Activated CD4-positive, alpha-beta memory T cell treated with anti-CD3 and anti-CD28 coated beads for 36 hours (primary cell): Measurements from ENCODE around the gene KLLN. TPM values are rescaled to one million over a fixed set of nuclear protein-coding genes. Genes with fewer than 3 reads are reported as not detected.
"Not testable (repeated sequence)": the region's sequence is repeated elsewhere in the genome, so short reads cannot be mapped to it uniquely, and the experiment has no call there.

Experiments used
- CTCF ChIA-PET: fragments of 350-600 bp; sonication (Branson Sonifier 250); formaldehyde crosslinking; loops from one replicate; lab custom pipeline; 2021; ENCODE audit warnings: antibody characterized with exemption, inconsistent platforms; lab: Charles Lee
- POLR2A ChIA-PET: fragments of 350-600 bp; sonication (Branson Sonifier 250); formaldehyde crosslinking; loops from one replicate; lab custom pipeline; 2021; ENCODE audit warnings: antibody characterized with exemption; lab: Charles Lee
- DNase-seq: peaks from one replicate; pipeline ENCODE4 v3.0.0-alpha.2; 2020
- H3K27ac Mint-ChIP-seq: one replicate; pipeline ENCODE4 v1.8.0; 2021; ENCODE audit warnings: mixed read lengths
- H3K27me3 Mint-ChIP-seq: one replicate; pipeline ENCODE4 v1.8.0; 2021; ENCODE audit warnings: mixed read lengths
- H3K36me3 Mint-ChIP-seq: one replicate; pipeline ENCODE4 v1.8.0; 2021; ENCODE audit warnings: mixed read lengths
- H3K4me1 Mint-ChIP-seq: one replicate; pipeline ENCODE4 v1.8.0; 2021; ENCODE audit warnings: low read depth, mixed read lengths
- H3K4me3 Mint-ChIP-seq: one replicate; pipeline ENCODE4 v1.8.0; 2021; ENCODE audit warnings: mild to moderate bottlenecking, mixed read lengths
- H3K9me3 Mint-ChIP-seq: one replicate; pipeline ENCODE4 v1.8.0; 2021; ENCODE audit warnings: mixed read lengths
- intact Hi-C: fragments of 100-400 bp; cut with micrococcal nuclease; formaldehyde crosslinking; loops from one replicate; pipeline ENCODE4 v1.15.1; 2023
- total RNA-seq, 2 experiments: library from RNA; stranded (reverse); gene quantifications; one replicate each; pipeline ENCODE4 v1.2.3, GENCODE V29; 2021

Gene KLLN
- total RNA-seq, 2 experiments from 2014 or later = 0.19 to 0.29 TPM

DNA sequence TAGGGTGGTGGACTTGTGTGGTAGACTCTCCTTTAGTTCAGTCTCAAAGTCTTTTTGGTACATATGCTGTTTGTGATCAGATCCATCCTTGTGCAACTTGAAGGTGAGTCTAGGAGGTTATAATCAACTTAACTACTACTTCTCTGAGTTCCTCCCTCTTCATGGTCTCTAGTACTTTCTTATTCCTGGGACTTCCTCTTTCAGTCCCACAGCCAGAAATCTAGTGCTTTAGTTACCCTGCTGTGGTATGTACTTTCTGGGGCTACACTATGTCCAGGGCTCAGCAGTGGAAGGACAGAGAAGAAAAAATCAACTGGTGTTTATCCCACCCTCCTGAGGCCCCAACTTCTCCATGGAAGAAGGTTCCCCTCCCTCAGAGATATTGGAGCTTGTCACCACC lies 25.9 kb downstream of the KLLN start:
- H3K9me3 Mint-ChIP-seq = peaks cover 2% of the 10 kb centered on the region
- POLR2A ChIA-PET = no interaction called here
- DNase-seq = no peak
- peaks cover 2% of the 10 kb centered on the region for H3K36me3 Mint-ChIP-seq
- H3K4me1 Mint-ChIP-seq = no peaks in the 10 kb centered on the region
- no peak overlapping the region for H3K27ac Mint-ChIP-seq
- H3K4me3 Mint-ChIP-seq = no peak overlapping the region
- CTCF ChIA-PET = no interaction called here
- intact Hi-C loops = no loop called here
- H3K27me3 Mint-ChIP-seq = no peaks in the 10 kb centered on the region

DNA sequence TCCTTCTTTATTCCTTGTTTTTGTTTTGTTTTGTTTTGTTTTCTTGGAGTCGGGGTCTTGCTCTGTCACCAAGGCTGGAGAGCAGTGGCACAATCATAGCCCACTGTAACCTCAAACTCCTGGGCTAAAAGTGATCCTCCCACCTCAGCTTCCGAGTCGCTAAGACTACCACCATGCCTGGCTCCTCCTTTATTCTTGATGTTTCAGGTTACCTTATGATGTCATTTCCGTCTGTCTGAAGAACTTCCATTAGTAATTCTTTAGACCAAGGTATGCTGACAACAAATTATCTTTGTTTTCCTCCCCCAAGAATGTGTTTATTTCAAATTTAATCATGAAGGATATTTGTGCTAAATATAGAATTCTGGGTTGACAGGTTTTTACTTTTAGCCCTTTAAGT lies 27.2 kb downstream of the KLLN start:
- Mint-ChIP-seq H3K9me3 (peaks cover 2% of the 10 kb centered on the region), H3K4me3 (no peak overlapping the region), H3K27me3 (no peaks in the 10 kb centered on the region), H3K27ac (no peak overlapping the region), H3K36me3 (peaks cover 2% of the 10 kb centered on the region), H3K4me1 (peaks cover 3% of the 10 kb centered on the region)
- CTCF ChIA-PET = no interaction called here
- intact Hi-C loops = no loop called here
- POLR2A ChIA-PET = no interaction called here
- no peak for DNase-seq

DNA sequence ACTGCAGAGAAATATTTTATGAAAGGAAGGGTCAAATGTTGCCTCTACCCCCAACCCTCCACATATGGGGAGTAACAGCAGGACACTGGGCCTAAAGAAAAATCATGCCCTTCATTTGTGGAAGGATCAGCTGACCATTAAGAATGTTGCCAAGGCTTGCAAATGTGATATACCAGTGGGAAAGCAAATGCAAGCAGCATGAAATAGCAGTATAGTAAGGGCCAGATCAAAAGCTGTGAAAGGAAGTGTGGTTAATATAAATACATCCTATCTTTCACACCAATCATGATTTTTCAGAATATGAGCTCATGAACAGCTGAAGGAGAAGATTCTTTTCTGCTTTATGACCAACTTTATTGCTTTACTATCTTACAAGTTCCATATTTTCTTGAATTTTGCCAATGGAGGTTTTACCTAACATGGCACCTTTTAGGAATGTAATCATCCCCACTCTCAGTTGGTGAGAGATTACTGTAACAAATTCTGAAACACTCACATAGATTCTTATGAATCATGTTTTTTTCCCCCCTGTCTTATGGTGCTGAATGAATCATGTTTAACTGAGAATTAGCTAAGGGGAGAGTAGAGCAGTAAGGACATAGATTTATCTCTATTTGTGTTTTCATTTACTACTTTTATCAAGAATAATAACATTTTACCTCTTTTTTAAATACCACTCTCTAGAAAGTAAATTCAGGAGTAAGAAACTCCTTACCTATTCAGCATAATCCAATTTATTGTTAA lies 33.2 kb downstream of the KLLN start:
- H3K4me1 Mint-ChIP-seq = peaks cover 38% of the 10 kb centered on the region
- intact Hi-C loops = loop anchor here (1.0 kb wide), 1 partner anchor 261 kb away; no protein-coding TSS in a partner anchor
- no peak overlapping the region for H3K27ac Mint-ChIP-seq
- no peak for DNase-seq
- H3K36me3 Mint-ChIP-seq = peaks cover 3% of the 10 kb centered on the region
- H3K4me3 Mint-ChIP-seq = no peak overlapping the region
- CTCF ChIA-PET = interaction anchor here (1.3 to 1.4 kb wide), 2 partner anchors 32 to 753 kb away, joined by 3 to 4 read pairs; partner anchors contain the start of genes KLLN, PTEN and RNLS
- peaks cover 2% of the 10 kb centered on the region for H3K27me3 Mint-ChIP-seq
- no peaks in the 10 kb centered on the region for H3K9me3 Mint-ChIP-seq
- POLR2A ChIA-PET = interaction anchor here (0.7 to 3.6 kb wide), 3 partner anchors 12 to 33 kb away, joined by 3 to 21 read pairs (median 3); partner anchors contain the start of genes ATAD1, KLLN and PTEN

GRCh38 chr10:87829051-87829450 lies 34.3 kb downstream of the KLLN start:
- intact Hi-C loops, H3K9me3 Mint-ChIP-seq, DNase-seq, H3K27me3 Mint-ChIP-seq, H3K27ac Mint-ChIP-seq, H3K36me3 Mint-ChIP-seq, H3K4me3 Mint-ChIP-seq: not testable (repeated sequence)
- H3K4me1 Mint-ChIP-seq = peaks cover 38% of the 10 kb centered on the region
- ChIA-PET POLR2A (interaction anchor here (1.2 to 3.6 kb wide), 2 partner anchors 11 to 262 kb away, joined by 4 to 21 read pairs; partner anchors contain the start of gene ATAD1), CTCF (interaction anchor here (1.3 kb wide), 2 partner anchors 34 to 561 kb away, joined by 3 to 4 read pairs; partner anchors contain the start of genes KLLN and PTEN)

- Mint-ChIP-seq H3K4me3 (no peak overlapping the region), H3K36me3 (peaks cover 3% of the 10 kb centered on the region), H3K27me3 (peaks cover 2% of the 10 kb centered on the region), H3K27ac (no peak overlapping the region), H3K4me1 (peaks cover 38% of the 10 kb centered on the region), H3K9me3 (no peaks in the 10 kb centered on the region)
- ChIA-PET CTCF (no interaction called here), POLR2A (interaction anchor here (0.6 to 3.6 kb wide), 4 partner anchors 9 to 587 kb away, joined by 3 to 21 read pairs (median 4); partner anchors contain the start of gene ATAD1)
- intact Hi-C loops = no loop called here
- no peak for DNase-seq
Measured at GRCh38 chr10:87827681-87828080, 35.7 kb downstream of the KLLN start.

- H3K4me1 Mint-ChIP-seq = peaks cover 38% of the 10 kb centered on the region
- intact Hi-C loops = no loop called here
- no peak for DNase-seq
- CTCF ChIA-PET = interaction anchor here (1.0 kb wide), 1 partner anchor 8 kb away, joined by 5 read pairs; the partner anchor contains the start of gene ATAD1
- no peak overlapping the region for H3K27ac Mint-ChIP-seq
- peaks cover 2% of the 10 kb centered on the region for H3K27me3 Mint-ChIP-seq
- peaks cover 3% of the 10 kb centered on the region for H3K36me3 Mint-ChIP-seq
- no peaks in the 10 kb centered on the region for H3K9me3 Mint-ChIP-seq
- POLR2A ChIA-PET = no interaction called here
- H3K4me3 Mint-ChIP-seq = no peak overlapping the region
Measured at GRCh38 chr10:87826653-87827052, 36.7 kb downstream of the KLLN start.

DNA sequence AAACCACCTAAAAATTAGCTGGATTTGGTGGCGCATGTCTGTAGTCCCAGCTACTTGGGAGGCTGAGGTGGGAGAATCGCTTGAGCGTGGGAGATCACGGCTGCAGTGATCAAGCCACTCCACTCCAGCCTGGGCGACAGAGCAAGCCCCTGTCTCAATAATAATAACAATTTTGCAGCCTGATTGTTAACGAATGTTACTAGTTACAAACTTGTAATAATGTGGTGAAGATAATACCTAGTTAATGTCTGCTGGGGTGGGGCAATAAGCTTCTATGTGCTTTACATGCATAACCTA lies 44.1 kb downstream of the KLLN start:
- Mint-ChIP-seq H3K9me3 (no peaks in the 10 kb centered on the region), H3K27ac (no peak overlapping the region), H3K27me3 (no peaks in the 10 kb centered on the region), H3K4me1 (peaks cover 28% of the 10 kb centered on the region), H3K36me3 (peaks cover 7% of the 10 kb centered on the region), H3K4me3 (peak overlapping the region; percentile 17)
- intact Hi-C loops = loop anchor here (5.0 kb wide), 4 partner anchors 162 to 1343 kb away; partner anchors contain the start of gene PAPSS2
- ChIA-PET POLR2A (interaction anchor here (0.8 to 2.2 kb wide), 4 partner anchors 10 to 44 kb away, joined by 3 to 33 read pairs (median 12); partner anchors contain the start of genes KLLN and PTEN), CTCF (interaction anchor here (1.4 to 2.4 kb wide), 7 partner anchors 14 to 734 kb away, joined by 3 to 13 read pairs (median 8); partner anchors contain the start of genes KLLN and PTEN)
- DNase-seq = no peak

DNA sequence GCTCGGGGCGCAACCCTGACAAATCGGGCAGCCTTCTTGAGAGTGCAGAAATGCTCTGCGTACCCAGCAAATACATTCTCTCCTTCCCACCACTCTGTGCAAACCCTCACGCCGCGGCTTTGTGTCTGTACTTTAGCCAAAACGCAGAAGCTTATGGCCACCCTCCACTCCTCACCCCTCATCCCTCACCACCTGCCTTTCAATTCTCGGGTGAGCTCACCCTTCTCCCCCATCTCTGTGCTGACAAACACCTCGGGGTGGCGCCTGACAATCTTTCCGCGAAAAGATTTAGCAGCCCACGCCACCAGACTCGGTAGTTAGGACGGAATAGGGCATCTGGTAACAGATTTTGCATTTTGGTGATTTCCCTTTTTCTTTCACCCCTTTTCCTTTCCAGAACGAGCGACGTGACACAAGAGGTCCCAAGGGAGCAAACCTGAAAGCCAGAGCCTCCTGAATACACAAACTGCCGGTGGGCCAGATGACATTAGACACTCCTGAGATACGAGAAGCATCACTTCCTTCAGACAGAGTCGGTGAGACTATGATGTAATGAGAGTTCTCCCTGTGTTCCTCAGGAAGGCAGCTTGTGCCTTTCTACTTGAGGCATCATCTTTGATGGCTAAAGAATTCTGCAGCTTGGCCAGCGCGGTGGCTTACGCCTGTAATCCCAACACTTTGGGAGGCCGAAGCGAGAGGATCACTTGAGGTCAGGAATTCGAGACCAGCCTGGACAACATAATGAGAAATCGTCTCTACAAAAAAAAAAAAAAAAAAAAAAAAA lies 44.6 kb downstream of the KLLN start:
- Mint-ChIP-seq H3K36me3 (peaks cover 8% of the 10 kb centered on the region), H3K27me3 (no peaks in the 10 kb centered on the region), H3K27ac (peak overlapping the region; percentile 98), H3K9me3 (no peaks in the 10 kb centered on the region), H3K4me3 (peak overlapping the region; percentile 97), H3K4me1 (peaks cover 29% of the 10 kb centered on the region)
- ChIA-PET CTCF (interaction anchor here (0.7 to 2.4 kb wide), 13 partner anchors 8 to 765 kb away, joined by 3 to 13 read pairs (median 5); partner anchors contain the start of genes KLLN, PTEN and RNLS), POLR2A (interaction anchor here (0.8 to 2.2 kb wide), 6 partner anchors 10 to 453 kb away, joined by 3 to 33 read pairs (median 4); partner anchors contain the start of genes KLLN and PTEN)
- peak; percentile 81 for DNase-seq
- intact Hi-C loops = loop anchor here (1.0 to 5.0 kb wide), 6 partner anchors 44 to 1344 kb away; partner anchors contain the start of gene PAPSS2

DNA sequence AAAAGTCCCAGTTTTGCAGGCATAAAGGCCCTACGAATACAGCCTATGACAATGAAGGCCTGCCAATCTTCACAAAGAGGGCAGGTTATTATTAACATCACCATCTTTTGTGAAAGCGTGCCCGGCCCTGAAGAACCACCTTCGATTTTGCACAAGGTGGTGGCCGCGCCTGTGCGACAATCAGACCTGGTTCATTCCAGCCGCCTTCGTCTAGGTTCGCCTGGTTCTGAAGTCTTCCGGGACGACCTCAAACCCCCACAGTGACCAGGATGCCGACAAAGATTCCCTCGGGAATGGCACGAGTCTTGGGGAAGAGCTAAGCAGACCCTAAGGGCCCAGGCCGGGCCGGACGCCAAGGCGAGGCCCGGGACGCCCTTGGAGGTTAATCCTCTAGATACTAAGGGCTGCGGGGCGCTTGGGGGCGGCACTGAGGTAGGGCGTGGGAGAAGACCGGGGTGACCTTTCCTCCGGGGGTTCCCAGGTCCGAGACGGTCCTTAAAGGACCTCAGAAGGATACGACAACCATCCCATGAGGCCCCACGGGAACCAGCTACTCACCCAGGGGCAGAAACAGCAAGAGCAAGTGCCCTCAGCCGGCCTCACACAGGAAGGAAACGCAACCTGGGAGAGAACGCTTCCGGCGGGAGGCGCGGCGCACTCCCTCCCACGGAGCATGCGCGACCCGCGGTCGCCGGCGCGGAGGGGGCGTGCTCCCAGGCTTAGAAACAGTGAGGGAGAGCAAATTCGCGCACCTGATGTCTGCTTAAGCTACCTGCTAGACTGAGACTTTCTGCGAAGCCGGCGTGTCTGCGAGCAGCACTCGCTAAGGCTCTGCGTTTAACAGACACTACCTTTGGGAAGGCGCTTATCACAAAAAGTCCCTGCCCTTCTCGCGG lies 45.5 kb downstream of the KLLN start, which contains the start of gene ATAD1:
ATAD1 (minus strand) TSS at position 618 of the 896 bp plus-strand sequence. CDS start 3,627 bp downstream, outside the sequence.
- Mint-ChIP-seq H3K4me3 (peak within 1 kb of the TSS; percentile 97), H3K27me3 (no peaks in the 10 kb centered on the region), H3K4me1 (peaks cover 29% of the 10 kb centered on the region), H3K9me3 (no peaks in the 10 kb centered on the region), H3K27ac (peak within 1 kb of the TSS; percentile 98), H3K36me3 (peaks cover 9% of the 10 kb centered on the region)
- intact Hi-C loops = loop anchor here (1.0 to 5.0 kb wide), 6 partner anchors 44 to 1344 kb away; partner anchors contain the start of gene PAPSS2
- POLR2A ChIA-PET = interaction anchor here (0.7 to 2.2 kb wide), 7 partner anchors 11 to 462 kb away, joined by 3 to 33 read pairs (median 4); partner anchors contain the start of genes KLLN and PTEN
- CTCF ChIA-PET = interaction anchor here (0.7 to 2.4 kb wide), 11 partner anchors 9 to 765 kb away, joined by 3 to 13 read pairs (median 5); partner anchors contain the start of genes KLLN, PTEN and RNLS
- DNase-seq = peak; percentile 93

- POLR2A ChIA-PET = interaction anchor here (1.5 to 2.2 kb wide), 3 partner anchors 12 to 273 kb away, joined by 3 to 33 read pairs (median 21); partner anchors contain the start of genes KLLN and PTEN
- intact Hi-C loops = loop anchor here (5.0 kb wide), 4 partner anchors 160 to 1345 kb away; partner anchors contain the start of gene PAPSS2
- H3K4me3 Mint-ChIP-seq = peak overlapping the region; percentile 97
Measured at GRCh38 chr10:87816898-87817608, 46.3 kb downstream of the KLLN start.

More at GRCh38 chr10:87816898-87817608, 46.3 kb downstream of the KLLN start:
- no peaks in the 10 kb centered on the region for H3K9me3 Mint-ChIP-seq
- CTCF ChIA-PET = interaction anchor here (1.5 kb wide), 1 partner anchor 49 kb away, joined by 4 read pairs; no protein-coding TSS in a partner anchor
- H3K36me3 Mint-ChIP-seq = peaks cover 11% of the 10 kb centered on the region
- H3K4me1 Mint-ChIP-seq = peaks cover 29% of the 10 kb centered on the region
- peak overlapping the region; percentile 98 for H3K27ac Mint-ChIP-seq
- no peak for DNase-seq
- no peaks in the 10 kb centered on the region for H3K27me3 Mint-ChIP-seq
